GM19324 (cell line): ENCODE results near the gene NR2F1-AS1.
"Not testable (repeated sequence)": the region's sequence is repeated elsewhere in the genome, so short reads cannot be mapped to it uniquely, and the experiment has no call there.

Experiments
- ATAC-seq: cut with Tn5 transposase; IDR thresholded peaks from one replicate; pipeline ENCODE4 v1.9.1; 2021; ENCODE audit warnings: mild to moderate bottlenecking, moderate library complexity; ENCODE audit not compliant: unreplicated experiment, low FRiP score

The NR2F1-AS1 gene

DNA sequence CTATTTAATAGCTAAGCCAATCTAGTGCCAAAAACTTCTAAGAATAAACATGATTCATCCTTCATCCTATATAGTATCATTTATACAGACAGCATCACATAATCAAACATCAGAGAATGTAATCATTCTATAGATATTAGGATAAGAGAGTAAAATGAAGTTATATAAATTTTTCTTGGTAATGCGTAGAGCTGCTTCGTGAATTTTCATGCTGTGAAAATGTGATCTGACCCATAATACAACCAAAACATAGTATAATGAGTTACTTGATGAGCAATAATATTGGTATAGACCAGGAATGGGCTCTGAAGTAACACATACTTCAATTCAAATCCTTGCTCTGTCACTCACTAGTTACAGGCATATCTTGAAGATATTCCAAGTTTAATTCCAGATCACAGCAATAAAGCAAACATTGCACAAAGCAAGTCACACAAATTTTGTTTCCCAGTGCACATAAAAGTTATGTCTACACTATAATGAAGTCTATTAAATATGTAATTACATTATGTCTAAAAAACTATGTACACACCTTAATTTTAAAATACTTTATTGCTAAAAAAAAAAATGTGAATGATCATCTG is 23.9 kb downstream of the NR2F1-AS1 start:
- no peak for ATAC-seq

DNA sequence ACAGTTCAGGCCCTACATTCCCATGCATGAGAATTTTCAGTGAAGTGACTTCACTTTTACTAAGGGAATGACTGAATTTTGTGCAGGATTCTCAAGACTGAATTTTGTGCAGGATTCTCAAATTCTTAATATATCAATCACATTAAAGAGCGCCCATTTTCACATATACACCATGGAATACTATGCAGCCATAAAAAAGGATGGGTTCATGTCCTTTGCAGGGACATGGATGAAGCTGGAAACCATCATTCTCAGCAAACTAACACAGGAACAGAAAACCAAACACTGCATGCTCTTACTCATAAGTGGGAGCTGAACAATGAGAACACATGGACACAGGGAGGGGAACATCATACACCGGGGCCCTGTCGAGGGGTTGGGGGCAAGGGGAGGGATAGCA is 31.4 kb downstream of the NR2F1-AS1 start:
- not testable (repeated sequence) for ATAC-seq

DNA sequence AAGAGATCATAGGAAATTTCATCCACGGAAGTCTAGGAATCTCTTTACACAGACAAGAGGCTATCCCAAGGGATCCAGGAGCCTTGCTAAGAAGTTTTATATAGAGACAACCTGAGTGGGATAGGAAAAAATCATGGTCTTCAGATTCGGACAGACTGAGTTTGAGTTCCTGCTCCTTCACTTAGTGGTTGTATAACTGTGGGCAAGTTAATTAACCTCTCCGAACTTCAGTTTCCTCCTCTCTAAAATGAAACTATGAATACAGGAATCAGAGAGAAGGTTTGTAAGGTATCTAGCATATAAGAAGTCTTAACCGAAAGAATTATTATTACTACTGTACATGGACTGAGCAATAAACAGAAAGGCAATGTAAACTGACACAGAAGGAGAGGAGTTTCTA is 35.1 kb downstream of the NR2F1-AS1 start:
- no peak for ATAC-seq

DNA sequence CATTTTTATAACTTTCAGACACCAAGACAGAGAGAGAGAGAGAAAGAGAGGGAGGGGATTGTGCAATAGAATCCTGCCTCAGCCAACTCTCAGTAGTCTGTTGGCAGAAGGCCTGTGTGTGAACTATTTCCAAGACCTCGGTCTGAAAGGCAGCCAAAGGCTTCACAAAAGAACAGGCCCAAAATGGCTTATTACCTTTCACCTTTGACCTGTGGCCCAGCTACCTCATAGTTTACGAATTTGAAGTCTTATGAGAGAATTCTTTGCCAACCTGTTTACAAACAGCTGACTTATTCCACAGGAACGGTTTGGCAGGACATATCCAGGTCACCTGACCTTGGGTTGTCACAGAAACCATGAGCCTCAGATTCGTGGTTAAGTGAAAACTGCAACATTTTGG is 48.6 kb downstream of the NR2F1-AS1 start:
- no peak for ATAC-seq

DNA sequence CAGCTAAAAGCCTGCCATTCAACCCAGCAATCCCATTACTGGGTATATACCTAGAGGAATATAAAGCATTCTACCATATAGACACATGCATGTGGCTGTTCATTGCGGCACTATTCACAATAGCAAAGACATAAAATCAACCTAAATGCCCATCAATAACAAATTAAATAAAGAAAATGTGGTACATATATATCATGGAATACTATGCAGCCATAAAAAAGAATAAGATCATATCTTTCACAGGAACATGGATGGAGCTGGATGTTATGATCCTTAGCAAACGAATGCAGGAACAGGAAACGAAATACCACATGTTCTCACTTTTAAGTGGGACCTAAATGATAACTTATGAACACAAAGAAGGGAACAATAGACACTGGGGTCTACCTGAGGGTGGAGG is 59.2 kb downstream of the NR2F1-AS1 start:
- ATAC-seq, result not testable (repeated sequence)

DNA sequence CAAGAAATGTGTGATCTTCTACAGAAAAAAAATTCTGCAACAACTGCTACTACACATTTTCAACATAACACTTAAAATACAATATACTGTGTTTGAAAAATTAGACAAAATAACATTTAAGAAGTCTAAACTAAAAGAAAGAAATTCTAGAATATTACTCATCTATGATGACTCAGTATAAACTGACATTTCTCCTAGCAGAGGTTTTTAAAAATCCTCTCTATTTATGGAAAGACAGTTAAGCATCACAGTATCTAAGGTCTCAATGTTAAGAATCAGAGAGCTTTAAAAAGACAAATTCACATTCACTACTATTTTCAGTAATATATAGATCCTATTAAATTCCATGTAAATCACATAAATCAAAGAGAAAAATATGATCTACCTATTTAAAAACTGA is 61.3 kb downstream of the NR2F1-AS1 start:
- ATAC-seq, result no peak

DNA sequence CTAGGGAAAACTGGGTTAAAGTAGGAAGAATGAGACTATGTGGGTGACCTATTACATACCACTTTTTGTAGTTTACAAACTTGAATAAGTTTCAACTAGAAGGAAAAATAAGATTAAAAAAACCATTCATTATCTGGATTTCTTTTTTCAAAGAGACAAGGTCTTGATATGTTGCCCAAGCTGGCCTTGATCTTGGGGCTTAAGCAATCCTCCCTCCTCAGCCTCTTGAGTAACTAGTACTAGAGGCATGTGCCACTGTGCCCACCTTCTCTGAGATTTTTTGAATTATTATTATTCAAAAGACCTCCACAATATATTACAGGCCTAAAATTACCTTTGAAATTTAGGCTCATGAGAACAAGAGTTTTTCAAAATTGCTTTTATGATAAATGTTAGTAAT is 63.2 kb downstream of the NR2F1-AS1 start:
- ATAC-seq, result no peak

DNA sequence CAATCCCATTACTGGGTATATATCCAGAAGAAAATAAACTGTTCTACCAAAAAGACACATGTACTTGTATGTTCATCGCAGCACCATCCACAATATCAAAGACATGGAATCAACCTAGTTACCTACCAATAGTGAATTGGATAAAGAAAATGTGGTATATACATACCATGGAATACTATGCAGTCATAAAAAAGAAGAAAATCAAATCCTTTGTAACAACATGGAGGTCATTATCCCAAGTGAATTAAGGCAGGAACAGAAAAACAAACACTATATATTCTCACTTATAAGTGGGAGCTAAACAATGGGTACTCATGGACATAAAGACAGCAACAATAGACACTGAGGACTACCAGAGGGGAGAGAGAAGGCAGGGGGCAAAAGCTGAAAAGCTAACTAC is 67.7 kb downstream of the NR2F1-AS1 start:
- ATAC-seq, result no peak

DNA sequence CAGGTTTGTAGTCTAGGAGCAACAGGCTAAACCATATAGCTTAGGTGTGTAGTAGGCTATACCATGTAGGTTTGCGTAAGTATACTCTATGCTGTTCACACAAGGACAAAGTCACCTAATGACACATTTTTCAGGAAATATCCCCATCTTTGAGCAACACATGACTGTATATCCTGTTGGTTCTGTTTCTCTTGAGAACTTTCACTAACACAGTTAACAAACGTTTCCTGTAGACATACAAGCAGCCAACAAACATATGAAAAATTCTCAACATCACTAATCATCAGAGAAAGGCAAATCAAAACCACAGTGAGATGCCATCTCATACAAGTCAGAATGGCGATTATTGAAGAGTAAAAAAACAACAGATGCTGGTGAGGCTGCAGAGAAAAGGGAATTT is 68.2 kb downstream of the NR2F1-AS1 start:
- no peak for ATAC-seq

DNA sequence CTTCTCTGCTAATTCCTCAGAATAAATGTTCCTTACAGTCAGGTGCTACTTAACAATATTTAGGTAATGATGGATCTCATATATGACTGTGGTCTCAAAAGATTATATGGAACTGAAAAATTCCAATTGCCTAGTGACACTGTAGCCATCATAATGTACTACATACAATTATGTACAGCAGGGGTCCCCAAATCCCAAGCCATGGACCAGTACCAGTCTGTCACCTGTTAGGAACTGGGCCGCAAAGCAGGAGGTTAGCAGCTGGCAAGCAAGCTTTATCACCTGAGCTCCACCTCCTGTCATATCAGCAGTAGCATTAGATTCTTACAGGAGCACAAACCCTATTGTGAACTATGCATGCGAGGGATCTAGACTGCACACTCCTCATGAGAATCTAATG is 69.6 kb downstream of the NR2F1-AS1 start:
- ATAC-seq, result no peak

DNA sequence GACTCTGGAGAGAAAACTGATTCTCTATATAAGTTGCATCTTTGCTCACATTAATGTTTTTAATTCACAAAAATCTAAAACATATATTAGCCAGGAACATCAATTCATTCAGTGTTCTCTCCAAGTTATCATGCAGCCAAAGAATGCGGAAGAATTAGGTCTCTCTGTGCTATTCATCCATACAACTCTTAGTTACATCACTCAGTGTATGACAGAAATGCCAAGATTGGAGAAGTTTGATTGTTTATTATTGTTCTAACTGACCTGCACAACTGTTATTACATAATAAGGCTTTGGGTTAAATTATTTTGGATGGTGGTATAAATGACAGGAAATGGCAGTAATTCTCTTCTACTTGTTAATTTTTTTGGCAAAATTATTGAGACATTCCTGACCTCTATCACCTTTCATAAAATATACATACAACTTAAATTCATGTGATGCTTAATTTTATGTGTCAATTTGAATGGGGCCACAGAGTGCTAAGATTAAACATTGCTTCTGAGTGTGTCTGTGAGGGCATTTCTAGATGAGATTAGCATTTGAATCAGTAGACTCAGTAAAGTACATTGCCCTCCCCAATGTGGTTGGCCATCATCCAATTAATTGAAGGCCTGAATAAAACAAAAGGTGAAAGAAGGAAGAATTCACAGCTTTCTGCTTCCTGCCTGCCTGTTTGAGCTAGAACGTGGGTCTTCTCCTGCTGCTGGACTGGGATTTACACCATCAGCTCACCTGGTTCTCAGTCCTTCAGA is 70.2 kb downstream of the NR2F1-AS1 start:
- ATAC-seq, result no peak

DNA sequence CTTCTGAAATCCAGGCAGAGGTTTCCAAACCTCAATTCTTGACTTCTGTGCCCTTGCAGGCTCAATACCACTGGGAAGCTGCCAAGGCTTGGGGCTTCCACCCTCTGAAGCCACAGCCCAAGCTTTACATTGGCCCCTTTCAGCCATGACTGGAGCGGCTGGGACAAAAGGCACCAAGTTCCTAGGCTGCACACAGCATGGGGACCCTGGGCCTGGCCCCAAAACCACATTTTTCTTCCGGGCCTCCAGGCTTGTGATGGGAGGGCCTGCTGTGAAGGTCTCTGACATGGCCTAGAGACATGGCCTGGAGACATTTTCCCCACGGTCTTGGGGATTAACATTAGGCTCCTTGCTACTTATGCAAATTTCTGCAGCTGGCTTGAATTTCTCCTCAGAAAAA is 75.5 kb downstream of the NR2F1-AS1 start:
- not testable (repeated sequence) for ATAC-seq

DNA sequence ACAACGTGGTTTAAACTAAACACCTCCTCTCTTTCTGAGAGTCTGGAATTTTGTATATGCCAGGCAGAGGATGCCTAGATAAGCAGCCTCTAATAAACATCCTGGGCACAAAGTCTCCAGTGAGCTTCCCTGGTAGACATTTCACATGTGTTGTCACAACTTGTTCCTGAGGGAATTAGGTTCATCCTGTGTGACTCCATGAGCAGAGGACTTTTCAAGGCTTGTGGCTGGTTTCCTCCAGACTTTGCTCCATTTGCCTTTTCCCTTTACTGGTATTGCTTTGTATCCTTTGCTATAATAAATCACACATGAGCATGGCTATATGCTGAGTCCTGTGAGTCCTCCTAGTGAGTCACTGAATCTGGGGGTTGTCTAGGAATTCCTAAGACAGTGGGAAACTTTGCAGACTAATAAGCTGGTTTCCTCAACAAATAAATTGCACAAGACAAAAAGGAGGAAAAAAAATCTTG is 77.4 kb downstream of the NR2F1-AS1 start:
- ATAC-seq, result no peak

DNA sequence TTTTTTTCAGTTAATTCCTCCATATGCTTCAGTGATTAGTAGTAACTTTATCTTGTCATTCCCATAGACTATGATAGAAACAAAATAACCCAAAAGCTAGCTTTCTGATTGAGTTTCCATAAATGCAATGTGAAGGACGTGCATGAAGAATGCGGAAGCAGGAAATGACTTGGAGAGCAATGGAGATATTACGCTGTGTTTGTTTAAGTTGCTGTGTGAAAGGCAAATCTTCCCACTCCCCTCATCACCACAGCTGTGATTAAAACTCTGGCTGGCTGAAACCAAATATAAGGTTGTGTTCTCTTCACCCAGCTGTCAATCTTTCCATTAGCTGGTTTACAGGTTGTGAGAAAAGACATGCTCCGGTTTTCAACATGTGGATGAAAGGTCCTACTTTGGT is 83.9 kb downstream of the NR2F1-AS1 start:
- no peak for ATAC-seq

DNA sequence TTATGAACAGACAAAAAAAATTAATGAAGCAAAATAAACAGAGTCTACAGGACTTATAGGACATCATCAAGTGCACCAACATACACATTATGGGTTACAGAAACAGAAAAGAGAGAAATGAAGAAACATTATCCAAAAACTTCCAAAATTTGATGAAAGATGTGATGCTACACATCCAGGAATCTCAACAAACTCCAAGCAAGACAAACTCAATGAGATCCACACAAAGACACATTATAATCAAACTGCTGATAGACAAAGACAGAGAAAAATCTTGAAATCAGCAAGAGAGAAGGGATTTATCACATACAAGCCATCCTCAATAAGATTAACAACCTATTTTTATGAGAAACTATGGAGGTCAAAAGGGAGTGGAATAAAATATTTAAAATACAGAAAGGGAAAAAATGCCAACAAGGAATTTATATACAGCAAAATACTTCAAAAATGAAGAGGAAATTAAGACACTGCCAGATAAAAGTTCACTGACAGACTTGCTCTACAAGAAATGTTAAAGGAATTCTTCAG is 101.0 kb downstream of the NR2F1-AS1 start:
- no peak for ATAC-seq

DNA sequence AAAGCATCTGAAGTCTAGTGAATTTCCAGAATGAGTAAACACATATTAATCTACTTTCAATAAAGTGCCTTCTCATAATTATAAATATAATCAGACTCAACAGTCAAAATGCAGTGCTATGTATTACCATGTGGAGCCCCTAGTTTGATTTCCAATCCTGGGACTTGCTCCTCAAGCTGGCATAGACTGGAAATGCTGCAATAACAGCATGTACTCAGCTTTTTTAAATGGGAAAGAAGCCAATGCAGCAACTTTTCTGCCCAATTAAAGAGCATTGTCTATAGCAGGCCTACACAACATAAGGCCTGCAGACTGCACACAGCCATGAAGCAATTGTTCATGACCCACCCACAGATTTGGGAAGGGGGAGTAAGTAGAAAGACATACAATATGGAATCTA is 103.2 kb downstream of the NR2F1-AS1 start:
- ATAC-seq, result no peak

DNA sequence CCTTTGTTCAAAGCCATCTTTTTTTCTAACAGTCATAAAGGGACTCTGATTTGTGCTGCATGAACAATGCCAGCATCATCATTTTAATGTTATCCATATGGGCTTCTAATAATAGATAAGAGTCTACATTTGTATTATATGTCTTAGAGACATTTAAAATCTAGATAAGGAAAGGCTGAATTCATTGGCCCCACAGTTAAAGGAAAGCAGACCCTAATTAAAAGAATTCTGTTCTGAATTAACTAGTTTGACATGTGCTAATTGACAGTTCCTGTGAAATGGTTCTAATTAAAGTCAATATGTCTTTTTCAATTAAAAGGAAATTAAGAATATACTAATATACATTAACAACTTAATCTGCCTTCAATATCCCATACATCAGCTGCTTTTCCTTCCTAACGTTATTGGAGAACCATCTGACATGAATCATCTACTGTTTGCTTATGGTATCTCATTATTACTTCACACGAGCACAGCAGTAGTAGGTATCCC is 104.7 kb downstream of the NR2F1-AS1 start:
- no peak for ATAC-seq

DNA sequence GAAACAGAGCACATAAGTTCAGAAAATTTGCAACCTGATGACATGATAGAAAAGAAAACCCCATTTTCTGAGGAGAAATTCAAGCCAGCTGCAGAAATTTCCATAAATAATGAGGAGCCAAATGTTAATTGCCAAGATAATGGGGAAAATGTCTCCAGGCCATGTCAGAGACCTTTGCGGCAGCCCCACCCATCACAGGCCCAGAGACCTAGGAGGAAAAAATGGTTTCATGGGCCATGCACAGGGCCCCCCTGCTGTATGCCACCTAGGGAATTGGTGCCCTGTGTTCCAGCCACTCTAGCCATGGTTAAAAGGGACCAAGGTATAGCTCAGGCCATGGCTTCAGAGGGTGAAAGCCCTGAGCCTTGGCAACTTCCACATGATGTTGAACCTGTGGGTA is 118.1 kb downstream of the NR2F1-AS1 start:
- no peak for ATAC-seq

DNA sequence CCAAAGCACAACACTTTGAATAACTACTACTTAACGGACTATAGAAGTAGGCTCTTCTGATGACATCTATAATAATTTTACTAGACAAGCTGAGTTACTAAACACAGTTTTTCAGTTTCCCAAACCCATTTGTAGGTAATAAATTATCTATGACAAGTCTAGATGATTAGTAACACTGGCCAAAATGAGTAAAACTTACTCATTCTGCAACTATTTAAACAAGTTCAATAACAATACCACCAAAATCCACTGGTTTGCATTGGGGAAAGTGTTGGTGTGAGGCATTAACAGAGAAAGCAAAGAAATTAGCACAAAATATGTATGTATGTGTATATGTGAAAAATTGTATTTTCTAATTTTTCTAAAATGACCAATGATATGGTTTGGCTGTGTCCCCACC is 119.3 kb downstream of the NR2F1-AS1 start:
- ATAC-seq, result no peak

DNA sequence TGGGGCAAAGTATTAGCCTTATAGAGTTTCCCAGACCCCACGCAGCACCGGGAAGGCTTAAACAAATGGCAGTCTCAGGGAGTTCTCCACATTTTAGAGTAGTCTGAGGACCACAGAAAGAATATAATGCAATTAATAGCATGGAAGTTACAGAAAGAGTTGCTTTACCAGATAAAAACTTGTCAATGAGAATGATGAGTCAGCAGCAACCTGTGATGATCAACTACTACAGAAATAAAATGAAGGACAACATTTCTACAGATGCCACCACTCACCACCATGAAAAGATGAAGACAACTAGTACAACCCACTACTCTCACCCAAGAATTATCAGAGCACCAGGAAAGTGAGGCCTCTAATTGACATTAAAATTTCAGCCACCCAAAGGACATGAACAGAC is 120.7 kb downstream of the NR2F1-AS1 start:
- no peak for ATAC-seq

DNA sequence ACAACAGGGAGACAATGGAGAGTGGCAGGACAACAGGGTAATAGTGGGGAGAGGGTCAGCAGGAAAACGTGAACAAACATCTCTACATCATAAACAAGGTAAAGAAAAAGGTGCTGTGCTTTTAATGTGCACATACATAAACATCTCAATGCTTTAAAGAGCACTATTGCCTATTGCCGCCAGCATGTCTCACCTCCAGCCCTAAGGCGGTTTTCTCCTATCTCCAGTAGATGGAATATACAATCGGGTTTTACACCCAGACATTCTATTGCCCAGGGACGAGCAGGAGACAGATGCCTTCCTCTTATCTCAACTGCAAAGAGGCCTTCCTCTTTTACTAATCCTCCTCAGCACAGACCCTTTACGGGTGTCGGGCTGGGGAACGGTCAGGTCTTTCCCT is 124.2 kb downstream of the NR2F1-AS1 start:
- ATAC-seq, result not testable (repeated sequence)

DNA sequence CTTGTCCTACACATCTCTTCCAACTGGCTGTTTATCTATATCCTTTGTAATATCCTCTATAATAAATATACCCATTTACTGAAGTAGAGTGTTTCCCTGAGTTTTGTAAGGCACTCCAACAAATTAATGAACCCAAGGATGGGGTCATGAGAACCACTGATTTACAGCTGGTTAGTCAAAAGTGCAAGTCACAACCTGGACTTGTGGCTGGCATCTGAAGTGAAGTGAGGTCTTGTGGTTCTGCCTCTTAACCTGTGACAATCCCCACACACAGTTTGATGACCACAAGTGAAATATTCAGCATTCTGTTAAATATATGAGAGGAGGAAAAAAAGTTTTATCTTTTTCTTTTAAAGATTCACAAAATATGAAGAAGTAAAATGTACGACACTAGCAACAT is 126.1 kb downstream of the NR2F1-AS1 start:
- no peak for ATAC-seq
